Neural cell (in vitro differentiated cells): ENCODE results near the gene MPPED2. TPM values are rescaled to one million over a fixed set of nuclear protein-coding genes. Genes with fewer than 3 reads are reported as not detected.

Experiments used
- H2AFZ ChIP-seq: fragments of 200-600, 300-800 bp; sonication (generic), shearing (Covaris generic); 2 replicates; pipeline ENCODE4 v1.6.0; 2014; ENCODE audit warnings: low read depth, mild to moderate bottlenecking, antibody characterized with exemption, low read length, moderate library complexity
- H3F3A ChIP-seq: fragments of 200-600 bp; shearing (Covaris generic); 2 replicates; pipeline ENCODE4 v1.6.1; 2016; ENCODE audit warnings: mild to moderate bottlenecking, moderate library complexity, mixed read lengths, antibody characterized with exemption, low read length; ENCODE audit not compliant: insufficient read depth, poor library complexity, severe bottlenecking
- H3K27ac ChIP-seq: fragments of 200-600, 300-800 bp; sonication (generic), shearing (Covaris generic); 2 replicates; pipeline ENCODE4 v1.5.1; 2014; ENCODE audit warnings: mild to moderate bottlenecking, low read length, moderate library complexity
- H3K27me3 ChIP-seq: fragments of 300-800, 200-600 bp; sonication (generic), shearing (Covaris generic); 2 replicates; pipeline ENCODE4 v1.6.0; 2014; ENCODE audit warnings: mild to moderate bottlenecking, low read depth, low read length, moderate library complexity; ENCODE audit not compliant: insufficient read depth
- H3K36me3 ChIP-seq: fragments of 300-800, 200-600 bp; sonication (generic), shearing (Covaris generic); 2 replicates; pipeline ENCODE4 v1.5.1; 2014; ENCODE audit warnings: mild to moderate bottlenecking, antibody characterized with exemption, low read length, moderate library complexity; ENCODE audit not compliant: insufficient read depth
- H3K4me2 ChIP-seq: fragments of 300-800, 200-600 bp; sonication (generic), shearing (Covaris generic); 2 replicates; pipeline ENCODE4 v1.6.0; 2014; ENCODE audit warnings: mild to moderate bottlenecking, low read length
- H3K4me3 ChIP-seq: fragments of 300-800, 200-600 bp; sonication (generic), shearing (Covaris generic); 2 replicates; pipeline ENCODE4 v1.5.1; 2014; ENCODE audit warnings: mild to moderate bottlenecking, low read length, moderate library complexity
- H3K79me2 ChIP-seq: fragments of 200-600 bp; shearing (Covaris generic); replicated peaks from 2 replicates; pipeline ENCODE4 v1.6.0; 2014; ENCODE audit warnings: mild to moderate bottlenecking, low read length, moderate library complexity; ENCODE audit not compliant: insufficient read depth
- H3K9ac ChIP-seq: fragments of 300-800, 200-600 bp; sonication (generic), shearing (Covaris generic); 2 replicates; pipeline ENCODE4 v1.6.1; 2016; ENCODE audit warnings: mild to moderate bottlenecking, low read length, mixed read lengths
- H3K9me2 ChIP-seq: fragments of 200-600 bp; shearing (Covaris generic); 2 replicates; pipeline ENCODE4 v1.6.1; 2016; ENCODE audit warnings: mild to moderate bottlenecking, low read length, mixed read lengths; ENCODE audit not compliant: insufficient read depth
- H3K9me3 ChIP-seq: fragments of 200-600, 300-800 bp; sonication (generic), shearing (Covaris generic); 2 replicates; pipeline ENCODE4 v1.6.1; 2016; ENCODE audit warnings: mild to moderate bottlenecking, mixed run types, low read length, moderate library complexity, mixed read lengths
- H4K20me1 ChIP-seq: fragments of 200-600 bp; shearing (Covaris generic); 2 replicates; pipeline ENCODE4 v1.6.1; 2016; ENCODE audit warnings: mild to moderate bottlenecking, mixed run types; ENCODE audit not compliant: insufficient read depth
- EZH2 ChIP-seq: fragments of 200-600, 300-800 bp; shearing (Covaris generic), sonication (generic); IDR thresholded peaks from 2 replicates; pipeline ENCODE4 v1.6.1; 2014; ENCODE audit warnings: antibody characterized with exemption, low read length, borderline replicate concordance, mild to moderate bottlenecking; ENCODE audit not compliant: insufficient read depth, poor library complexity, severe bottlenecking
- MXI1 ChIP-seq: fragments of 450-650 bp; conservative IDR thresholded peaks from 2 replicates; pipeline ENCODE4 v1.6.1; 2014; ENCODE audit warnings: antibody characterized with exemption, mild to moderate bottlenecking; ENCODE audit not compliant: poor library complexity, severe bottlenecking
- POLR2AphosphoS5 ChIP-seq: IDR thresholded peaks from 2 replicates; pipeline ENCODE4 v1.6.1; 2012
- RAD21 ChIP-seq: fragments of 450-650 bp; conservative IDR thresholded peaks from 2 replicates; pipeline ENCODE4 v1.6.1; 2014; ENCODE audit warnings: antibody characterized with exemption, mild to moderate bottlenecking, moderate library complexity
- REST ChIP-seq: IDR thresholded peaks from 2 replicates; pipeline ENCODE4 v1.6.1; 2012; ENCODE audit warnings: borderline replicate concordance
- SMC3 ChIP-seq: fragments of 450-650 bp; conservative IDR thresholded peaks from 2 replicates; pipeline ENCODE4 v1.6.1; 2014; ENCODE audit warnings: antibody characterized with exemption, mild to moderate bottlenecking, moderate library complexity; ENCODE audit not compliant: poor library complexity
- TAF1 ChIP-seq: IDR thresholded peaks from 2 replicates; pipeline ENCODE4 v1.6.1; 2012; ENCODE audit warnings: low read depth
- polyA plus RNA-seq: library from polyadenylated mRNA; depleted of rRNA; stranded (reverse); fragments of >200 nt; gene quantifications from 2 replicates; pipeline ENCODE4 v1.2.3, GENCODE V29; 2014
- TF ChIP-seq, protein P1 (sequence below): fragments of 450-650 bp; IDR thresholded peaks from 2 replicates; pipeline ENCODE4 v1.5.1; 2014; ENCODE audit warnings: antibody characterized with exemption, mild to moderate bottlenecking, moderate library complexity; ENCODE audit not compliant: poor library complexity, severe bottlenecking

Gene MPPED2
- polyA plus RNA-seq, 1 donor from 2014 or later, result 99.7 TPM

DNA sequence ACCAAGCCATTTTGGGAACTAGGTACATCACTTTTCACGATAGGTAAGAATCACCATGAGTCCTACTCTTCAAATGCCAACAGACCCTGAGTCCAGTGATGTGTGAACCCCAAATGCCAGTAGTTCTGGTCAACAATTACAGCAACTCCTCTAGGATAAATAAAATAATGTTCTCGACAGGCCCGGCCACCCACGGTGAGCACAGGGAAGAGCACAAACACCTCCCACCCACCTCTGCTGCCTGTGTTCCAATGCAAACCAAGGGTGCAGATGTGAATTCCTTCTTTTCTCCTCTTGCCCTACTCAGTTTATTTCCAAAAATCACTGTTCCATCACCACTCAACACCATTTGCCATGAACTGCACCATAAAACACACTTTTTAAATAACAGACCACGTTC is 33.3 kb downstream of the MPPED2 start:
- Histone ChIP-seq H3K9ac (no peak overlapping the region), H3K9me2 (no peaks in the 10 kb centered on the region), H3K79me2 (peaks cover 42% of the 10 kb centered on the region), H3K27me3 (no peaks in the 10 kb centered on the region), H3K9me3 (no peaks in the 10 kb centered on the region), H3K36me3 (no peaks in the 10 kb centered on the region), H3K4me3 (no peak overlapping the region), H3K4me2 (no peak overlapping the region), H3K27ac (no peak overlapping the region), H4K20me1 (no peaks in the 10 kb centered on the region), H3F3A (no peaks in the 10 kb centered on the region), H2AFZ (no peak overlapping the region)
- TF ChIP-seq, protein P1, sequence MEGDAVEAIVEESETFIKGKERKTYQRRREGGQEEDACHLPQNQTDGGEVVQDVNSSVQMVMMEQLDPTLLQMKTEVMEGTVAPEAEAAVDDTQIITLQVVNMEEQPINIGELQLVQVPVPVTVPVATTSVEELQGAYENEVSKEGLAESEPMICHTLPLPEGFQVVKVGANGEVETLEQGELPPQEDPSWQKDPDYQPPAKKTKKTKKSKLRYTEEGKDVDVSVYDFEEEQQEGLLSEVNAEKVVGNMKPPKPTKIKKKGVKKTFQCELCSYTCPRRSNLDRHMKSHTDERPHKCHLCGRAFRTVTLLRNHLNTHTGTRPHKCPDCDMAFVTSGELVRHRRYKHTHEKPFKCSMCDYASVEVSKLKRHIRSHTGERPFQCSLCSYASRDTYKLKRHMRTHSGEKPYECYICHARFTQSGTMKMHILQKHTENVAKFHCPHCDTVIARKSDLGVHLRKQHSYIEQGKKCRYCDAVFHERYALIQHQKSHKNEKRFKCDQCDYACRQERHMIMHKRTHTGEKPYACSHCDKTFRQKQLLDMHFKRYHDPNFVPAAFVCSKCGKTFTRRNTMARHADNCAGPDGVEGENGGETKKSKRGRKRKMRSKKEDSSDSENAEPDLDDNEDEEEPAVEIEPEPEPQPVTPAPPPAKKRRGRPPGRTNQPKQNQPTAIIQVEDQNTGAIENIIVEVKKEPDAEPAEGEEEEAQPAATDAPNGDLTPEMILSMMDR, result no peak
- no peak for TF ChIP-seq RAD21

DNA sequence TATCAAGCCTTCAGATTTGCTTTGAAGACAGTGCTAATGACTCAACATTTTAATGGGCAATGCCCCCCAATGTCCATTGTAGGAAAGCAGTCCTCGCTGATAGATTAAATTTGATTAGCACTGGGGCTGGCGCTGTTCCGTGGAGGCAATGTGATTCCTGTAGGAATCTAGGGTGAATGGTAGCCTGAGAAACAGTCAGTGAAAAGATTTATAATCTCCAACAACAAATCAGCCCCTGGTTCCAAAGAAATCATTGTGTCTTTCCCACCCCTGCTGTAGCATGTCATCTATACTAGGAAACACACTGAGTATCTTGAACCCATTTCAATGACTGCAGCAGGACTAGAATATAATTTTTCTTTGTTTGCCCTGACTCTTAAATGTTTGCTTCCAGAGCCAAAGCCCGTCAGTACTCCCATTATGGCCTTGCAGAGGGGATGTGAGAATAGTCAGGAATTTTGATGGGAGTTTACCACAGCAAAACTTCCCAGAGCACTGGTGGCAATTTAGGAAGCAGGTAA is 36.1 kb downstream of the MPPED2 start:
- Histone ChIP-seq H3K27ac (no peak overlapping the region), H3K36me3 (no peaks in the 10 kb centered on the region), H3K9me2 (no peaks in the 10 kb centered on the region), H4K20me1 (no peaks in the 10 kb centered on the region), H3K4me2 (no peak overlapping the region), H3K9ac (no peak overlapping the region), H2AFZ (no peak overlapping the region), H3K27me3 (no peaks in the 10 kb centered on the region), H3K9me3 (no peaks in the 10 kb centered on the region), H3F3A (no peaks in the 10 kb centered on the region), H3K79me2 (peaks cover 46% of the 10 kb centered on the region), H3K4me3 (no peak overlapping the region)
- TF ChIP-seq SMC3 (no peak), EZH2 (no peak), TAF1 (no peak), POLR2AphosphoS5 (no peak), MXI1 (no peak), RAD21 (no peak), REST (no peak)
- TF ChIP-seq, protein P1, result no peak
